IPS-NIHi7 (cell line): ENCODE measurements around the gene KHDRBS2.
A peak's percentile ranks its signal among the peaks of the same experiment; 100 is the strongest.

Experiments
- DNase-seq: peaks from one replicate; pipeline ENCODE4 v3.0.0; 2012; ENCODE audit warnings: mixed read lengths; ENCODE audit errors: extremely low spot score

KHDRBS2 gene

GRCh38 chr6:62285612-62286469 lies at the start of gene KHDRBS2:
Gene KHDRBS2, minus strand, starts transcription at chr6:62286225.
- DNase-seq: peak; percentile 97

- no peak for DNase-seq
Observed at GRCh38 chr6:62328607-62329006, 42.6 kb upstream of the KHDRBS2 start.

- no peak for DNase-seq
Observed at GRCh38 chr6:62324834-62325233, 38.8 kb upstream of the KHDRBS2 start.

- no peak for DNase-seq
Observed at GRCh38 chr6:62323818-62324431, 37.9 kb upstream of the KHDRBS2 start.

GRCh38 chr6:62298745-62299392 lies 12.8 kb upstream of the KHDRBS2 start:
- DNase-seq: no peak

- no peak for DNase-seq
Observed at GRCh38 chr6:62296541-62296940, 10.5 kb upstream of the KHDRBS2 start.

- DNase-seq: no peak
Observed at GRCh38 chr6:62288974-62289373, 2.9 kb upstream of the KHDRBS2 start.

GRCh38 chr6:62288562-62288961 lies 2.5 kb upstream of the KHDRBS2 start:
- DNase-seq: no peak

GRCh38 chr6:62286470-62286843 lies 432 bp upstream of the KHDRBS2 start:
- DNase-seq: peak; percentile 36

GRCh38 chr6:62284725-62285124 lies 1.3 kb downstream of the KHDRBS2 start:
- DNase-seq: no peak

- peak; percentile 8 for DNase-seq
Observed at GRCh38 chr6:62283796-62284411, 2.1 kb downstream of the KHDRBS2 start.

- DNase-seq: no peak
Observed at GRCh38 chr6:62283365-62283764, 2.7 kb downstream of the KHDRBS2 start.

GRCh38 chr6:62280099-62280498 lies 5.9 kb downstream of the KHDRBS2 start:
- DNase-seq: no peak

- DNase-seq: no peak
Observed at GRCh38 chr6:62272114-62272513, 13.9 kb downstream of the KHDRBS2 start.

- DNase-seq: no peak
Observed at GRCh38 chr6:62265906-62266525, 20.0 kb downstream of the KHDRBS2 start.

GRCh38 chr6:62262283-62262682 lies 23.7 kb downstream of the KHDRBS2 start:
- no peak for DNase-seq

GRCh38 chr6:62246087-62246486 lies 39.9 kb downstream of the KHDRBS2 start:
- no peak for DNase-seq

- DNase-seq: no peak
Observed at GRCh38 chr6:62236784-62237183, 49.2 kb downstream of the KHDRBS2 start.

GRCh38 chr6:62229231-62229630 lies 56.8 kb downstream of the KHDRBS2 start:
- no peak for DNase-seq

- DNase-seq: no peak
Observed at GRCh38 chr6:62217866-62218265, 68.2 kb downstream of the KHDRBS2 start.

- no peak for DNase-seq
Observed at GRCh38 chr6:62202078-62202477, 83.9 kb downstream of the KHDRBS2 start.

GRCh38 chr6:62192593-62192992 lies 93.4 kb downstream of the KHDRBS2 start:
- DNase-seq: no peak
